IMR-90 (cell line): ENCODE results near the gene DNAAF6.

ENCODE experiments used
- BHLHE40 ChIP-seq: fragments of 150-350 bp; IDR thresholded peaks from 2 replicates; pipeline ENCODE4 v1.6.1; 2016; ENCODE audit warnings: mild to moderate bottlenecking, low read depth, low read length
- CEBPB ChIP-seq: IDR thresholded peaks from 2 replicates; pipeline ENCODE4 v1.6.1; 2012; ENCODE audit warnings: low read depth, low read length, improper control_type of control experiment
- CHD1 ChIP-seq: IDR thresholded peaks from 2 replicates; pipeline ENCODE4 v1.6.1; 2012; ENCODE audit warnings: low read depth, low read length, improper control_type of control experiment
- CTCF ChIP-seq: conservative IDR thresholded peaks from 2 replicates; pipeline ENCODE4 v1.5.1; 2012; ENCODE audit warnings: mild to moderate bottlenecking, low read depth, low read length, improper control_type of control experiment
- FOS ChIP-seq: fragments of 150-350 bp; IDR thresholded peaks from 2 replicates; pipeline ENCODE4 v1.6.1; 2016; ENCODE audit warnings: low read depth, low read length
- MAFK ChIP-seq: IDR thresholded peaks from 2 replicates; pipeline ENCODE4 v1.6.1; 2012; ENCODE audit warnings: low read depth, low read length, improper control_type of control experiment
- MAZ ChIP-seq: IDR thresholded peaks from 2 replicates; pipeline ENCODE4 v1.6.1; 2012; ENCODE audit warnings: low read depth, mild to moderate bottlenecking, low read length, improper control_type of control experiment, moderate library complexity, borderline replicate concordance
- MXI1 ChIP-seq: IDR thresholded peaks from 2 replicates; pipeline ENCODE4 v1.6.1; 2012; ENCODE audit warnings: low read depth, mild to moderate bottlenecking, low read length, moderate library complexity, borderline replicate concordance
- POLR2A ChIP-seq: IDR thresholded peaks from 2 replicates; pipeline ENCODE4 v1.6.1; 2012; ENCODE audit warnings: mild to moderate bottlenecking, low read depth, low read length
- RAD21 ChIP-seq: IDR thresholded peaks from 2 replicates; pipeline ENCODE4 v1.6.1; 2012; ENCODE audit warnings: low read length, improper control_type of control experiment
- RCOR1 ChIP-seq: IDR thresholded peaks from 2 replicates; pipeline ENCODE4 v1.6.1; 2012; ENCODE audit warnings: mild to moderate bottlenecking, low read length, improper control_type of control experiment; ENCODE audit not compliant: insufficient replicate concordance
- TF ChIP-seq, protein P1 (sequence below): fragments of 150-350 bp; IDR thresholded peaks from 2 replicates; pipeline ENCODE4 v1.6.1; 2017; ENCODE audit warnings: mild to moderate bottlenecking, antibody characterized with exemption, low read length, low read depth

DNA sequence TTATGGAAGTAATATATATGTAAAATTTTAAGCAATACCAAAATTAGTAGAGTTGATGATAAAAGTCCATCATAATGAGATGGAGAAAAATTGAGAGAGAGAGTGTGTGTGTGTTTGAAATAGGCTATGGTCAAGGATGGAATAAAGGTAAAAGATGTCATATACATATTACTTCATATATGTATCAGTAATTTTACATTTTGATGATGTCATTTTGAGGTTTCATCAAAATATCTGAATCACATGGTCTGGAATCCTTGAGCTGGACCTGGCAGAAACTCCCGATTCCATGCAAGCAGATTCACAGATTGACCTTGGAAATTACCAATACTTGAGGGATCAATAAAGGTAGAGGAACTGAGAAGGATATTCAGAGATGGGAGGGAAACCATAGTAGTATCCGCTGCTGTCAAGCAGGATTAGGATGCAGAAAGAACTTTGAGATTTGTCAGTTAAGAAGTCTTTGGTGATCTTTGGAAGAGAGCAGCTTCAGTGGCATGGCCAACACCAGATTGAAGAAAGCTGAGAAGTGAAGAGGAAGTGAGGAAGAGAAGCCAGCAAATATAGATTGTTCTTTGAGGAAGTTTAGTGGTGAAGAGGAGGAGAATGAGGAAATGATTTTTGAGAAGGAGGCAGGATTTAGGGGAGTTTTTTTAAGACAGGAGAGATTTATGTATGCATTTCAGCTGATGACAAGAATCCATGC, 21.5 kb downstream of the DNAAF6 start:
- TF ChIP-seq MAFK: no peak
- no peak for TF ChIP-seq POLR2A
- TF ChIP-seq CTCF: no peak
- TF ChIP-seq BHLHE40: no peak
- TF ChIP-seq RAD21: no peak
- no peak for TF ChIP-seq MXI1
- TF ChIP-seq FOS: no peak
- TF ChIP-seq RCOR1: no peak
- no peak for TF ChIP-seq CHD1
- no peak for TF ChIP-seq CEBPB
- TF ChIP-seq, protein P1, sequence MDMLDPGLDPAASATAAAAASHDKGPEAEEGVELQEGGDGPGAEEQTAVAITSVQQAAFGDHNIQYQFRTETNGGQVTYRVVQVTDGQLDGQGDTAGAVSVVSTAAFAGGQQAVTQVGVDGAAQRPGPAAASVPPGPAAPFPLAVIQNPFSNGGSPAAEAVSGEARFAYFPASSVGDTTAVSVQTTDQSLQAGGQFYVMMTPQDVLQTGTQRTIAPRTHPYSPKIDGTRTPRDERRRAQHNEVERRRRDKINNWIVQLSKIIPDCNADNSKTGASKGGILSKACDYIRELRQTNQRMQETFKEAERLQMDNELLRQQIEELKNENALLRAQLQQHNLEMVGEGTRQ: no peak
- TF ChIP-seq MAZ: no peak
